ENCODE measurements around the gene PRX. TPM values are rescaled to one million over a fixed set of nuclear protein-coding genes. Genes with fewer than 3 reads are reported as not detected.
"Not testable (repeated sequence)": the region's sequence is repeated elsewhere in the genome, so short reads cannot be mapped to it uniquely, and the experiment has no call there.

Gene PRX
- total RNA-seq, 3 donors from 2014 or later, result 1.1 to 6.8 (median 1.7) TPM

DNA sequence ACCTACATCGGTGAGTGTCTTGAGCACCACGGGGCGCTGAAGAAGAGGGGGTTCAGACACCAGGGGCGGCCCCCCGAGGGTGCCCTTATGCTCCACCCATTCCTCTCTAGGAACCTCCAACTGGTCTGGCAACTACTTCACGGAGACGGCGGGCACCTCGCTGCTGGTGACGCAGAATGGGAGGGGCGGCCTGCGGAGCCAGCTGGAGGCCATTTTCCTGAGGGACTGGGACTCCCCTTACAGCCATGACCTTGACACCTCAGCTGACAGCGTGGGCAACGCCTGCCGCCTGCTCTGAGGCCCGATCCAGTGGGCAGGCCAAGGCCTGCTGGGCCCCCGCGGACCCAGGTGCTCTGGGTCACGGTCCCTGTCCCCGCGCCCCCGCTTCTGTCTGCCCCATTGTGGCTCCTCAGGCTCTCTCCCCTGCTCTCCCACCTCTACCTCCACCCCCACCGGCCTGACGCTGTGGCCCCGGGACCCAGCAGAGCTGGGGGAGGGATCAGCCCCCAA, 35.2 kb downstream of the PRX start:
- TF ChIP-seq, protein P1, sequence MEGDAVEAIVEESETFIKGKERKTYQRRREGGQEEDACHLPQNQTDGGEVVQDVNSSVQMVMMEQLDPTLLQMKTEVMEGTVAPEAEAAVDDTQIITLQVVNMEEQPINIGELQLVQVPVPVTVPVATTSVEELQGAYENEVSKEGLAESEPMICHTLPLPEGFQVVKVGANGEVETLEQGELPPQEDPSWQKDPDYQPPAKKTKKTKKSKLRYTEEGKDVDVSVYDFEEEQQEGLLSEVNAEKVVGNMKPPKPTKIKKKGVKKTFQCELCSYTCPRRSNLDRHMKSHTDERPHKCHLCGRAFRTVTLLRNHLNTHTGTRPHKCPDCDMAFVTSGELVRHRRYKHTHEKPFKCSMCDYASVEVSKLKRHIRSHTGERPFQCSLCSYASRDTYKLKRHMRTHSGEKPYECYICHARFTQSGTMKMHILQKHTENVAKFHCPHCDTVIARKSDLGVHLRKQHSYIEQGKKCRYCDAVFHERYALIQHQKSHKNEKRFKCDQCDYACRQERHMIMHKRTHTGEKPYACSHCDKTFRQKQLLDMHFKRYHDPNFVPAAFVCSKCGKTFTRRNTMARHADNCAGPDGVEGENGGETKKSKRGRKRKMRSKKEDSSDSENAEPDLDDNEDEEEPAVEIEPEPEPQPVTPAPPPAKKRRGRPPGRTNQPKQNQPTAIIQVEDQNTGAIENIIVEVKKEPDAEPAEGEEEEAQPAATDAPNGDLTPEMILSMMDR (IDR thresholded peaks at IDR 0.05), result no peak
- intact Hi-C loops (cut with DNase I, micrococcal nuclease), result no loop called here
- no peaks in the 10 kb centered on the region for H3K36me3 ChIP-seq (ENCODE audit: low read depth)
- H3K4me3 ChIP-seq, result no peak overlapping the region
- H3K4me1 ChIP-seq (ENCODE audit: low read depth), result no peaks in the 10 kb centered on the region
- ATAC-seq (no peak), DNase-seq (no peak)
- no peaks in the 10 kb centered on the region for H3K9me3 ChIP-seq

DNA sequence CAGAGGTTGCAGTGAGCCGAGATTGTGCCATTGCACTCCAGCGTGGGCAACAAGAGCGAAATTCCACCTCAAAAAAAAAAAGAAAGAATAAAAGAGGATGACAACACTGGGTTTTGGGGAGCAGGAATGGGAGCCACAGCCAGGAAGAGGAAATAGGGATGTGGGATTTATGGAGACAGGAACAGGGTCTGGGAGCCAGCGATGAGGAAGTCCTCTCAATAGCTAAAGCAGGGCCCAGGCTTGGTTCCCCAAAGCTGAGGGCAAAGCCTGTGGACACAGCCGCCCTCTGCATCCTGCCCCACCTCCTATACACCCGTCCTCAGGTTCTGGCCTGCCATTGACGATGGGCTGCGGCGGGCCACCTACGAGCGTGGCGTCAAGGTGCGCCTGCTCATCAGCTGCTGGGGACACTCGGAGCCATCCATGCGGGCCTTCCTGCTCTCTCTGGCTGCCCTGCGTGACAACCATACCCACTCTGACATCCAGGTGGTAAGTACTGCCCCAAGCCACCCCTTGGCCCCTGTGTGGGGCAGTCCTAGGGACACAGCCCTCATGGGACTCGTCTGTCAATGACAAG, 36.8 kb downstream of the PRX start:
- H3K36me3 ChIP-seq (ENCODE audit: low read depth), result no peaks in the 10 kb centered on the region
- TF ChIP-seq, protein P1 (IDR thresholded peaks at IDR 0.05), result no peak
- DNase-seq, result no peak
- H3K4me3 ChIP-seq, result no peak overlapping the region
- intact Hi-C loops (cut with DNase I, micrococcal nuclease), result no loop called here
- no peaks in the 10 kb centered on the region for H3K9me3 ChIP-seq
- no peaks in the 10 kb centered on the region for H3K4me1 ChIP-seq (ENCODE audit: low read depth)
- ATAC-seq, result no peak

DNA sequence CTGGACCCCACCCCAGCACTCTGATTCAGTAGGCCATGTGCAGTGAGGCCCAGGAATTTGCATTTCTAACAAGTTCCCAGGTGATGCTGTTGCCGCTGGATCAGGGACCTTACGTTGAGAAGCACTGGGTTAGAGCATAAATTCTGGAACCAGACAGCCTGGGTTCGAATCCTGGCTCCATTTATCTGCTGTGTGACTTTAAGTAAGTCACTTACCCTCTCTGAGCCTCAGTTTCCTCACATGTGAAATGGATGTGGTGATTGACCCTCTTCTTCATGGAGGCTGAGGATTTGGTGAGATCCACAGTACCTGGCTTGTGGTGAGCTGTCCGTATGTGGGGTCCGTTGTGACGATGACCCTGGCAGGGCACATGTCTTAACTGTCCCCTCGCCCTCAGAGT, 39.1 kb downstream of the PRX start:
- ATAC-seq (no peak), DNase-seq (no peak)
- Histone ChIP-seq H3K9me3 (no peaks in the 10 kb centered on the region), H3K4me1 (ENCODE audit: low read depth) (no peaks in the 10 kb centered on the region), H3K4me3 (no peak overlapping the region), H3K36me3 (ENCODE audit: low read depth) (no peaks in the 10 kb centered on the region)
- TF ChIP-seq, protein P1 (IDR thresholded peaks at IDR 0.05), result no peak
- intact Hi-C loops (cut with DNase I, micrococcal nuclease), result no loop called here

DNA sequence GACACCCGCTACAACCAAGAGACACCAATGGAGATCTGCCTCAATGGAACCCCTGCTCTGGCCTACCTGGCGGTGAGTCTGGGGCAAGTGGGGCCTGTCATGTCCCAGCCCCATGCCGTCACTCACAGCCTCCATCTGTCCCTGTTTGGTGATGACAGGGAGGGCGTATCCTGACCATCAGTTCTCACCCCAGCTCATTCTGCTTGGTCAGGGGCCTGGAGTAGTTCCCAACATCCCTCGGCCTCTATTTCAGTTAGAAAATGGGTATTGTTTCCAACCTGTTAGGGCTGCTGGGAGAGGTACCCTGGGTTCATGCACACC, 41.4 kb downstream of the PRX start:
- ATAC-seq, result no peak

DNA sequence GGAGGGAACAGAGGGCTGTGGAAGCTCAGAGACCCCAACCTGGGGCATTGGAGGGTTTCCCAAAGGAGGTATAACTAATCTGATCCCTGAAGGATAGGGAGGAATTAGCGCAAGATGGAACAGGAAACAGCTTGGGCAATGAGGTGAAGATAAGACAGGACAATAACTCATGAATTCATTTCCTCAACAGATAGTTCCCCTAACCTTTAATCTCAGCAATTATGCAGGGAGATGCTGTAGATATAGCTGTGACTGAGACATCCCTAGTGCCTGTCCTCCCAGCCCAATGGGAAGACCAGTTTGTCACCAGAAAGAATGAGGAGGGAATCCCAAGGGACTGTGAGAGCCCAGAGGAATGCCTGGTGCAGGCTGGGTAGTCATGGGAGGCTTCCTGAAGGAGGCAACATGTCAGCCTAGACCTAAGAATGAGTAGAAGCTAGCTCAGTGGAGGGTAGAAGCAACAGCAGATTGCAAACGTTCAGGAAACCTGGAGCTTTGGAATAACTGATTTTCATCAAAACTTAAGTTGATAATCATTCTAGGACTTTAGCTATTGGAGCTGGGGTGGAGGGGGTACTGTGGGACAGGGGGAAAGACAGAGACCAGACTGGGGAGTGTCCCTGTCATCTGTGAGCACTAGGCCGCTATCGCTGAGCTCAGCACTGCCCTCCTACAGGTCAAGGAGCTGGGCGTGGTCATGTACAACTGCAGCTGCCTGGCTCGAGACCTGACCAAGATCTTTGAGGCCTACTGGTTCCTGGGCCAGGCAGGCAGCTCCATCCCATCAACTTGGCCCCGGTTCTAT, 42.0 kb downstream of the PRX start:
- TF ChIP-seq, protein P1 (IDR thresholded peaks at IDR 0.05), result no peak
- Histone ChIP-seq H3K36me3 (ENCODE audit: low read depth) (no peaks in the 10 kb centered on the region), H3K4me1 (ENCODE audit: low read depth) (no peaks in the 10 kb centered on the region), H3K4me3 (no peak overlapping the region), H3K9me3 (no peaks in the 10 kb centered on the region)
- DNase-seq, result no peak
- intact Hi-C loops (cut with DNase I, micrococcal nuclease), result no loop called here
- no peak for ATAC-seq

More for the DNA sequence above, 41.4 kb downstream of the PRX start:
- Histone ChIP-seq H3K9me3 (no peaks in the 10 kb centered on the region), H3K4me1 (ENCODE audit: low read depth) (no peaks in the 10 kb centered on the region), H3K4me3 (no peak overlapping the region), H3K36me3 (ENCODE audit: low read depth) (no peaks in the 10 kb centered on the region)
- TF ChIP-seq, protein P1 (IDR thresholded peaks at IDR 0.05), result no peak
- intact Hi-C loops (cut with DNase I, micrococcal nuclease), result no loop called here
- DNase-seq, result no peak

DNA sequence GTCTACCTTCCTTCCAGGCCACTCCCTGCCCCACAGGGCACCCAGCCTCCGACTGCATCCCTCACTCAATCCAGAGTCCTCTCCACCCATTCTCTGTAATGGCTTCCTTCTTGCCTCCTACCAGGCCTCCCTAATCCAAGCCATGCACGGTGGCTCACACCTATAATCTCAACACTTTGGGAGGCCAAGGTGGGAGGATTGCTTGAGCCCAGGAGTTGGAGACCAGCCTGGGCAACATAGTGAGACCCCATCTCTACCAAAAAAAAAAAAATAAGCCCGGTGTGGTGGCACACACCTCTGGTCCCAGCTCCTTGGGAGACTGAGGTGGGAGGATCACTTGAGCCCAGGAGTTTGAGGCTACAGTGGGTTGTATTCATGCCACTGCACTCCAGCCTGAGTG, 42.9 kb downstream of the PRX start:
- DNase-seq; intact Hi-C loops (cut with DNase I, micrococcal nuclease); H3K36me3 ChIP-seq (ENCODE audit: low read depth); H3K4me3 ChIP-seq; H3K9me3 ChIP-seq; ATAC-seq; H3K4me1 ChIP-seq (ENCODE audit: low read depth): not testable (repeated sequence)

Data from mucosa of descending colon (tissue), 3 donors.